Measurements from ENCODE around the gene OR51G2. TPM values are rescaled to one million over a fixed set of nuclear protein-coding genes. Genes with fewer than 3 reads are reported as not detected.

OR51G2 gene
- total RNA-seq, result not detected in 2 replicates

GRCh38 chr11:4919250-4919649, at the start of gene OR51G2:
Gene OR51G2, minus strand, starts transcription at chr11:4919350. Its CDS starts 3,687 bp downstream, at chr11:4915663.

GRCh38 chr11:4955613-4956012, 36.5 kb upstream of the OR51G2 start, which contains the start of gene OR51A2:
Gene OR51A2, minus strand, starts transcription at chr11:4955713. Its CDS starts 0 bp downstream, at chr11:4955713.

GRCh38 chr11:4947505-4947904, 28.4 kb upstream of the OR51G2 start, which contains the start of gene OR51A4:
Gene OR51A4, minus strand, starts transcription at chr11:4947605. Its CDS starts 505 bp downstream, at chr11:4947100.

GRCh38 chr11:4924239-4924638, 5.1 kb upstream of the OR51G2 start, which contains the start of gene OR51G1:
Gene OR51G1, minus strand, starts transcription at chr11:4924339. Its CDS starts 0 bp downstream, at chr11:4924339.

GRCh38 chr11:4903484-4903883, 15.7 kb downstream of the OR51G2 start, which contains the start of gene OR51A7:
Gene OR51A7, plus strand, starts transcription at chr11:4903783. Its CDS starts 3,587 bp downstream, at chr11:4907370.

GRCh38 chr11:4881860-4882500, 37.2 kb downstream of the OR51G2 start, which contains the start of gene OR51T1:
Gene OR51T1, plus strand, starts transcription at chr11:4881900. Its CDS starts 0 bp downstream, at chr11:4881900.

Other genes starting within 250 kb of the OR51G2 start
- gene OR51E2, start 221.5 kb downstream of the OR51G2 start, total RNA-seq, result not detected in 2 replicates
- not detected in 2 replicates for gene MMP26, start 214.6 kb downstream of the OR51G2 start, total RNA-seq
- not detected in 2 replicates for gene OR51F1, start 149.4 kb downstream of the OR51G2 start, total RNA-seq
- gene OR52R1, start 115.0 kb downstream of the OR51G2 start, total RNA-seq, result not detected in 2 replicates
- gene OR51F2, start 98.0 kb downstream of the OR51G2 start, total RNA-seq, result not detected in 2 replicates
- not detected in 2 replicates for gene OR51S1, start 70.1 kb downstream of the OR51G2 start, total RNA-seq
- gene OR51T1, start 37.5 kb downstream of the OR51G2 start, total RNA-seq, result not detected in 2 replicates
- gene OR51A7, start 15.6 kb downstream of the OR51G2 start, total RNA-seq, result not detected in 2 replicates
- gene OR51G1, start 5.0 kb upstream of the OR51G2 start, total RNA-seq, result not detected in 2 replicates
- not detected in 2 replicates for gene OR51A4, start 28.3 kb upstream of the OR51G2 start, total RNA-seq
- not detected in 2 replicates for gene OR51A2, start 36.4 kb upstream of the OR51G2 start, total RNA-seq
- gene OR51L1, start 75.5 kb upstream of the OR51G2 start, total RNA-seq, result not detected in 2 replicates
- not detected in 2 replicates for gene OR52J3, start 127.2 kb upstream of the OR51G2 start, total RNA-seq
- not detected in 2 replicates for gene OR52E2, start 140.3 kb upstream of the OR51G2 start, total RNA-seq
- gene OR52E1, start 150.2 kb upstream of the OR51G2 start, total RNA-seq, result not detected in 2 replicates
- not detected in 2 replicates for gene OR52A5, start 219.0 kb upstream of the OR51G2 start, total RNA-seq
- gene OR52A1, start 235.4 kb upstream of the OR51G2 start, total RNA-seq, result not detected in 2 replicates

All from articular chondrocyte of knee joint (primary cell).